ENCODE results near the gene TMPRSS4.

Gene TMPRSS4

GRCh38 chr11:118164885-118165284 is 88.0 kb downstream of the TMPRSS4 start:
- H3K4me1 Mint-ChIP-seq: no peaks in the 10 kb centered on the region
- H3K27me3 Mint-ChIP-seq: peaks cover 55 to 59% of the 10 kb centered on the region in 2 donors
- no peaks in the 10 kb centered on the region for H3K36me3 Mint-ChIP-seq
- H3K4me3 Mint-ChIP-seq: no peak overlapping the region
- H3K9me3 Mint-ChIP-seq: no peaks in the 10 kb centered on the region
- DNase-seq (no peak), ATAC-seq (replicated peaks) (no peak)
- H3K27ac Mint-ChIP-seq: no peak overlapping the region

- no peaks in the 10 kb centered on the region for H3K36me3 Mint-ChIP-seq
- H3K27me3 Mint-ChIP-seq: peaks cover 57 to 70% of the 10 kb centered on the region in 2 donors
- DNase-seq: no peak
- no peak for ATAC-seq (replicated peaks)
- H3K27ac Mint-ChIP-seq: no peak overlapping the region
- no peak overlapping the region for H3K4me3 Mint-ChIP-seq
- H3K4me1 Mint-ChIP-seq: peaks cover 0 to 6% of the 10 kb centered on the region in 2 donors
- no peaks in the 10 kb centered on the region for H3K9me3 Mint-ChIP-seq
These were observed 89.8 kb downstream of the TMPRSS4 start for GRCh38 chr11:118166641-118167040.

- H3K4me3 Mint-ChIP-seq: no peak overlapping the region
- H3K4me1 Mint-ChIP-seq: peaks cover 0 to 9% of the 10 kb centered on the region in 2 donors
- H3K9me3 Mint-ChIP-seq: no peaks in the 10 kb centered on the region
- no peak for ATAC-seq (replicated peaks)
- no peak for DNase-seq
- H3K27ac Mint-ChIP-seq: no peak overlapping the region
- H3K36me3 Mint-ChIP-seq: no peaks in the 10 kb centered on the region
- H3K27me3 Mint-ChIP-seq: peaks cover 51 to 69% of the 10 kb centered on the region in 2 donors
These were observed 90.4 kb downstream of the TMPRSS4 start for GRCh38 chr11:118167253-118167652.

GRCh38 chr11:118167906-118168305 is 91.0 kb downstream of the TMPRSS4 start:
- no peaks in the 10 kb centered on the region for H3K9me3 Mint-ChIP-seq
- no peak overlapping the region for H3K27ac Mint-ChIP-seq
- peaks cover 52 to 73% of the 10 kb centered on the region in 2 donors for H3K27me3 Mint-ChIP-seq
- no peak overlapping the region for H3K4me3 Mint-ChIP-seq
- peaks cover 0 to 9% of the 10 kb centered on the region in 2 donors for H3K4me1 Mint-ChIP-seq
- ATAC-seq (replicated peaks) (no peak), DNase-seq (no peak)
- no peaks in the 10 kb centered on the region for H3K36me3 Mint-ChIP-seq

DNA sequence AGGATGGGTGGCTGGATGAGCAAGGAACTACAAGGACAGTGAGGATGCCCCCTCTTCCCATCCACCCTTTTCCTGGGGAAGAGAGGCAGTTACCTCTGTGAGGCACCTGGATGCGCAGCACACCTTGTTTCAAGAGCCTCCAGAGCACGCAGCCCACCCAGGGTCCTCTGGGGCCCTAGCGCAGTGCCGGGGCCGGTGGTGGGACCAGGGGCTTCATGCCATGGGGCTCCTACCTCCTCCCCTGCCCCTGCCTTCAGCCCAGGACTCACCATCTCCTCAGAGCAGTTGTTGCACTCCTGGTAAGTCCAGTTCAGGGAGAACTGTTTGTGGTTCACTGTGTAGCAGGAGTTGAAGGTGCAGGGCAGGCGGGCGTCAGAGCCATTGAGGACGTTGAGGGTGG is 91.4 kb downstream of the TMPRSS4 start:
- H3K27me3 Mint-ChIP-seq: peaks cover 55 to 77% of the 10 kb centered on the region in 2 donors

GRCh38 chr11:118168751-118169150 is 91.9 kb downstream of the TMPRSS4 start:
- DNase-seq (no peak), ATAC-seq (replicated peaks) (no peak)
- Mint-ChIP-seq H3K27ac (no peak overlapping the region), H3K4me1 (peaks cover 0 to 9% of the 10 kb centered on the region in 2 donors), H3K27me3 (peaks cover 53 to 77% of the 10 kb centered on the region in 2 donors), H3K9me3 (no peaks in the 10 kb centered on the region), H3K36me3 (no peaks in the 10 kb centered on the region), H3K4me3 (no peak overlapping the region)

More for the DNA sequence above, 91.4 kb downstream of the TMPRSS4 start:
- DNase-seq (no peak), ATAC-seq (replicated peaks) (no peak)
- Mint-ChIP-seq H3K36me3 (no peaks in the 10 kb centered on the region), H3K4me3 (no peak overlapping the region), H3K4me1 (peaks cover 0 to 9% of the 10 kb centered on the region in 2 donors), H3K9me3 (no peaks in the 10 kb centered on the region), H3K27ac (no peak overlapping the region)

- no peak overlapping the region for H3K27ac Mint-ChIP-seq
- DNase-seq (no peak), ATAC-seq (replicated peaks) (no peak)
- no peaks in the 10 kb centered on the region for H3K36me3 Mint-ChIP-seq
- H3K27me3 Mint-ChIP-seq: peaks cover 53 to 79% of the 10 kb centered on the region in 2 donors
- H3K4me3 Mint-ChIP-seq: no peak overlapping the region
- H3K4me1 Mint-ChIP-seq: peaks cover 0 to 9% of the 10 kb centered on the region in 2 donors
- no peaks in the 10 kb centered on the region for H3K9me3 Mint-ChIP-seq
These were observed 92.6 kb downstream of the TMPRSS4 start for GRCh38 chr11:118169300-118170140.

- no peaks in the 10 kb centered on the region for H3K9me3 Mint-ChIP-seq
- H3K27me3 Mint-ChIP-seq: peaks cover 54 to 79% of the 10 kb centered on the region in 2 donors
- DNase-seq (no peak), ATAC-seq (replicated peaks) (no peak)
- no peaks in the 10 kb centered on the region for H3K36me3 Mint-ChIP-seq
- H3K4me3 Mint-ChIP-seq: no peak overlapping the region
- H3K27ac Mint-ChIP-seq: no peak overlapping the region
- peaks cover 0 to 9% of the 10 kb centered on the region in 2 donors for H3K4me1 Mint-ChIP-seq
These were observed 93.4 kb downstream of the TMPRSS4 start for GRCh38 chr11:118170231-118170630.

- H3K4me1 Mint-ChIP-seq: peaks cover 2 to 15% of the 10 kb centered on the region in 2 donors
- H3K4me3 Mint-ChIP-seq: no peak overlapping the region
- H3K36me3 Mint-ChIP-seq: no peaks in the 10 kb centered on the region
- no peaks in the 10 kb centered on the region for H3K9me3 Mint-ChIP-seq
- H3K27me3 Mint-ChIP-seq: peaks cover 59 to 83% of the 10 kb centered on the region in 2 donors
- no peak for DNase-seq
- no peak for ATAC-seq (replicated peaks)
- H3K27ac Mint-ChIP-seq: no peak overlapping the region
These were observed 94.0 kb downstream of the TMPRSS4 start for GRCh38 chr11:118170882-118171268.
